Psoas muscle (tissue), 8 donors: ENCODE data around the gene KXD1. TPM values are rescaled to one million over a fixed set of nuclear protein-coding genes. Genes with fewer than 3 reads are reported as not detected.
"Not testable (repeated sequence)": the region's sequence is repeated elsewhere in the genome, so short reads cannot be mapped to it uniquely, and the experiment has no call there.

Experiments
- ATAC-seq, 4 donors: fragments of 200-7000 bp; cut with Tn5 transposase; one replicate each; pipeline ENCODE4 v1.9.1; 2020; ENCODE audit warnings: moderate library complexity in 3 of 4, mild to moderate bottlenecking in 2 of 4
- DNase-seq, 2 donors: peaks; one replicate each; pipeline ENCODE4 v3.0.0-alpha.2; 2020
- H3K27ac ChIP-seq: fragments of 200-600 bp; one replicate; pipeline ENCODE4 v1.8.0; 2022
- H3K27me3 ChIP-seq, 3 donors: fragments of 200-600 bp in 1 of 3; one replicate each; pipeline versions ENCODE4 v1.6.1 to v1.8.0; 2013 to 2022; ENCODE audit warnings: low read length in 2 of 3, mild to moderate bottlenecking in 2 of 3, moderate library complexity in 1 of 3; ENCODE audit not compliant: insufficient read depth in 3 of 3
- H3K36me3 ChIP-seq, 2 donors: fragments of 200-600 bp in 1 of 2; one replicate each; pipeline versions ENCODE4 v1.6.1 to v1.8.0; 2013 to 2022; ENCODE audit warnings: low read depth in 1 of 2, mild to moderate bottlenecking in 1 of 2, moderate library complexity in 1 of 2; ENCODE audit not compliant: insufficient read depth in 1 of 2
- H3K4me1 ChIP-seq: fragments of 200-600 bp; one replicate; pipeline ENCODE4 v1.8.0; 2022
- H3K4me3 ChIP-seq: fragments of 200-600 bp; one replicate; pipeline ENCODE4 v1.8.0; 2022; ENCODE audit warnings: mild to moderate bottlenecking
- H3K9me3 ChIP-seq: fragments of 200-600 bp; one replicate; pipeline ENCODE4 v1.8.0; 2022
- WGBS, 3 donors: extraction: QIAGEN DNeasy Blood & Tissue Kit; methylation state at CpG; one replicate each; pipeline versions ENCODE4 v1.1.6 to v1.1.7; 2013; 5-methylcytosine and 5-hydroxymethylcytosine counted together
- intact Hi-C, 2 donors: fragments of 100-400 bp; cut with DNase I; formaldehyde crosslinking; loops; one replicate each; pipeline versions ENCODE4 v1.11.0 to v1.14.2; 2022
- polyA plus RNA-seq, 3 donors: library from polyadenylated mRNA; stranded (reverse); fragments of 200-250 nt; gene quantifications; one replicate each; pipeline ENCODE4 v1.2.3, GENCODE V29; 2013
- total RNA-seq, 4 donors: library from RNA; stranded (reverse); fragmentation: NEBNext Ultra II Directional in 2 of 4; extraction: Animal tissue kit (Norgen Biotek cat#: 25700) in 2 of 4; gene quantifications; one replicate each; pipeline versions ENCODE4 v1.2.1 to v1.2.4, GENCODE V29; 2021 to 2023
- TF ChIP-seq, protein P1 (sequence below): fragments of 200-600 bp; IDR thresholded peaks from one replicate; pipeline ENCODE4 v1.8.0; 2022; ENCODE audit warnings: antibody characterized with exemption
- donor health status: healthy with polysubstance abuse.
- donor health status: DM: no; HTN: no; CAD: no; lungs with moderate emphysema.
- donor health status: Bipolar disorder and iron deficiency.
- donor health status: healthy.
- donor health status: DM: yes; HTN: yes; CAD: no.
- donor health status: DM: no; HTN: no; CAD: no.
- donor health status: DM: no; HTN: no; CAD: no.
- donor health status: DM: yes; HTN: yes; CAD: no.

The KXD1 gene
- total and polyA plus RNA-seq, 7 donors = 38.9 to 144 (median 76.5) TPM

DNA sequence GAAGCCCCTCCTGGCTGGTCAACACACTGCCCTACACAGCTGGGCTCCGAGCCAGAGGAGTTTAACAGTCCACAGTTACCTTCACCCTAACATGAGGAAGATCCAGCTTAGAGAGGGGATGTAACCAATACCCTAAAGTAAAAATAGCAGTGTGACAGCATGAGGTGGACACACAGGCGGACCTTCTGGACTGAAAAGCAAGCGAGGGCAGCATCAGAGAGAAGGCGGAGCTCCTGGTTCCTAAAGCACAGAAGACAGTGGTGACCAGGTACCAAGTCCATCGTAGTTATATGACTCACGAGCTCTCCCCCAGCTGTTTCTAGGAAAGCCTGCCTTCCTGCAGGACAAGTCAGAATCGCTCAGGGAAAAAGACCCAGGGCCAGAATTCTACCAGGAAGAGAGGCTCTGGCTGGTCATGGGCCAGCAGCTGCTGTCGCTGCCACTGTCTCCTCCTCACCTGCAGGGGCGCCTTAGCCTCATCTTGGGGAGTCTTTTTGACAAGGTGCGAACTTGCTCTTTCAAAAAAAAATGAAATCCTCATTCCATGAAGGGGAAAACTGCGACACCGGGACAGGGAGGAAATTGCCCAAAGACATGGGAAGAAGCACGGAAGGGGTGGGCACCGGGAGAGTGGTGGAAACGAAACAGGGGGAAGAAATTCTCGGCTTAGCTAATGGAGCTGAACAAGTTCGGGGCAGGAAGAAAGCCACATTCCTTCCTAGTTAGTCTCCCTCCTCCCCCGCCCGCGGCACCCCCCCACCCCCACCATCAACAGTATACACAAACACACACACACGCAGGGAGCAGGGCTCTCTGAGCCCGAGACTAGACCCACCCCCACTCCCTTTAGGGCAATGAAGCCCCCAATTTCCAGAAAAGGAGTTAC, 37.5 kb upstream of the KXD1 start:
- intact Hi-C loops = loop anchor here (2.0 to 5.0 kb wide), 4 partner anchors 37 to 52 kb away; partner anchors contain the start of genes KXD1 (in 2 of the 2) and UBA52 (in 1 of the 2)
- Histone ChIP-seq H3K4me1 (peaks cover 48% of the 10 kb centered on the region), H3K36me3 (no peaks in the 10 kb centered on the region), H3K27me3 (no peaks in the 10 kb centered on the region), H3K4me3 (peak overlapping the region; percentile 100), H3K9me3 (no peaks in the 10 kb centered on the region), H3K27ac (peak overlapping the region; percentile 98)
- TF ChIP-seq, protein P1, sequence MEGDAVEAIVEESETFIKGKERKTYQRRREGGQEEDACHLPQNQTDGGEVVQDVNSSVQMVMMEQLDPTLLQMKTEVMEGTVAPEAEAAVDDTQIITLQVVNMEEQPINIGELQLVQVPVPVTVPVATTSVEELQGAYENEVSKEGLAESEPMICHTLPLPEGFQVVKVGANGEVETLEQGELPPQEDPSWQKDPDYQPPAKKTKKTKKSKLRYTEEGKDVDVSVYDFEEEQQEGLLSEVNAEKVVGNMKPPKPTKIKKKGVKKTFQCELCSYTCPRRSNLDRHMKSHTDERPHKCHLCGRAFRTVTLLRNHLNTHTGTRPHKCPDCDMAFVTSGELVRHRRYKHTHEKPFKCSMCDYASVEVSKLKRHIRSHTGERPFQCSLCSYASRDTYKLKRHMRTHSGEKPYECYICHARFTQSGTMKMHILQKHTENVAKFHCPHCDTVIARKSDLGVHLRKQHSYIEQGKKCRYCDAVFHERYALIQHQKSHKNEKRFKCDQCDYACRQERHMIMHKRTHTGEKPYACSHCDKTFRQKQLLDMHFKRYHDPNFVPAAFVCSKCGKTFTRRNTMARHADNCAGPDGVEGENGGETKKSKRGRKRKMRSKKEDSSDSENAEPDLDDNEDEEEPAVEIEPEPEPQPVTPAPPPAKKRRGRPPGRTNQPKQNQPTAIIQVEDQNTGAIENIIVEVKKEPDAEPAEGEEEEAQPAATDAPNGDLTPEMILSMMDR = peak; percentile 46
- DNase-seq = peak; percentile 74 to 86
- WGBS, 3 donors = 3 to 8% (median 3%) methylated on average over 21 to 22 of the region's 22 CpGs
- ATAC-seq = peak; percentile 62 to 70 (median 68)

DNA sequence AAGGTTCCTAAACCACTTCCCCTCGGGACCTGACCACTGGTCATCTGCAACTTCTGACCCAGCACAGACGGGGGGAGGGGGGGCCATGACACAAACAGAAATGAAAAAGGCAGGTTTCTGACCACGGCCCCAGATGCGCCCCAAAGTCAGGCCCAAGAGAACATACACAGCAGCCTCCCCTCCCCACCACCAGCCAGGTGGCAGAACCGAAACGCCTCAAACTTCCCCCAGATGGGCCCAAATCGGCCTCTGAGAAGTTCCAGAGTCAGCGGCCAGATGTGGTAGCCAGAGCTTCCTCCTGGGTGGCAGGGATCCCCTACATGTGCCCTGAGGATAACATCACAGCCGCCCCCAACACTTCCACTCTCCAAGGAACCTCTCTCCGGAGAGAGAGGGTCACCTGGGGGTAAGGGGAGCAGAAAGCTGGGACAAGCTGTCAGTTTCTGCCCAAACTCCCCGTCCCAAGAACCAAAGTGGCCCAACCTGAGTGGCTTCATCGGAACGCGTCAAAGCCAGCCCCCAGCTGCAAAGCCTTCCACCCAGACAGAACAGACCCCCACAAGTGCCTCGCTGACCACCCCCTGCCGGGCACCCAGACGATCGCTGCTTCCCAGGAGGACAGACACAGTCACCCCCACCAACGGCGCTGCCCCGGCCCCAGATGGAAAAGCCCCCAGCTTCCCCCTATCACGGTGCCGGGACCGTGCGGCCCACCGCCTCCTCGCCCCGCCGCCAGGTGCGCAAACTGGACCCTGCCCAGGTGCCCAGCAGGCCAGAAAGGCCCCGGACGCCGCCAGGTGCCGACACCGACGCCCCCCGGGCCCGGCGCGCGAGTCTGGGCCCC, 36.6 kb upstream of the KXD1 start:
- peak; percentile 53 to 74 for DNase-seq

DNA sequence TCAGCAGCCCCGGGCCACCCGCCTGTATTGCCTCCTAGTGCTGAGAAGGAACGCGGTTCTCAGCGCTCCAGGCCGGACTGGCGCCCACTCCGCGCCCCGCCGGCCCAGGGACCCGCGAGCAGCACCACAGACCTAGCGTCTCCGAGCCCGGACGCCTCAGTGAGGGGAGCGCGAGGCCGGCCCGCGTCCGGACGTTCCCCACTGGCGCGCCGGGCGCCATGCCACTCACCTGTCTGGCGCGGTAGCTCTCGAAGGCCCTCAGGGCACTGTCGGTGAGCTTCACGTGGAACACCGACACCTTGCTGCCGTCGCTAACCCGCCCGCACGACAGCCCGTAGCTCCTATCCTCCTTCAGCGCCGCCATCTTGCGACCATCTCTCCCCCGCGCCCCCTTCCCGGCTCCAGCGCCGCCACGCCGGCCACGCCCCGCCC, 36.0 kb upstream of the KXD1 start, which contains the start of gene ELL:
ELL (minus strand) TSS at position 379 of the 432 bp plus-strand sequence; CDS start at position 364, 15 bp downstream.
- TF ChIP-seq, protein P1 = no peak
- no peaks in the 10 kb centered on the region for H3K27me3 ChIP-seq
- H3K4me1 ChIP-seq = peaks cover 33% of the 10 kb centered on the region
- ATAC-seq = peak; percentile 0 to 5 (median 1)
- intact Hi-C loops = loop anchor here (5.0 kb wide), 1 partner anchor 36 kb away; the partner anchor contains the start of gene KXD1 (in 2 of the 2)
- WGBS, 3 donors = 0 to 1% (median 0%) methylated on average over 30 to 52 of the region's 52 CpGs
- peak within 1 kb of the TSS; percentile 98 for H3K27ac ChIP-seq
- DNase-seq = no peak
- H3K4me3 ChIP-seq = peak within 1 kb of the TSS; percentile 100
- H3K36me3 ChIP-seq = no peaks in the 10 kb centered on the region
- H3K9me3 ChIP-seq = no peaks in the 10 kb centered on the region

More for the DNA sequence above, 36.6 kb upstream of the KXD1 start:
- 1% methylated on average over 38 to 41 of the region's 41 CpGs for WGBS, 3 donors
- H3K27ac ChIP-seq = peak overlapping the region; percentile 98
- intact Hi-C loops = loop anchor here (5.0 kb wide), 1 partner anchor 36 kb away; the partner anchor contains the start of gene KXD1 (in 2 of the 2)
- peak in 2 of 4 donors; percentile 0 to 1 for ATAC-seq
- peak overlapping the region; percentile 100 for H3K4me3 ChIP-seq
- no peaks in the 10 kb centered on the region for H3K36me3 ChIP-seq
- TF ChIP-seq, protein P1 = no peak
- H3K4me1 ChIP-seq = peaks cover 40% of the 10 kb centered on the region
- no peaks in the 10 kb centered on the region for H3K27me3 ChIP-seq
- H3K9me3 ChIP-seq = no peaks in the 10 kb centered on the region

DNA sequence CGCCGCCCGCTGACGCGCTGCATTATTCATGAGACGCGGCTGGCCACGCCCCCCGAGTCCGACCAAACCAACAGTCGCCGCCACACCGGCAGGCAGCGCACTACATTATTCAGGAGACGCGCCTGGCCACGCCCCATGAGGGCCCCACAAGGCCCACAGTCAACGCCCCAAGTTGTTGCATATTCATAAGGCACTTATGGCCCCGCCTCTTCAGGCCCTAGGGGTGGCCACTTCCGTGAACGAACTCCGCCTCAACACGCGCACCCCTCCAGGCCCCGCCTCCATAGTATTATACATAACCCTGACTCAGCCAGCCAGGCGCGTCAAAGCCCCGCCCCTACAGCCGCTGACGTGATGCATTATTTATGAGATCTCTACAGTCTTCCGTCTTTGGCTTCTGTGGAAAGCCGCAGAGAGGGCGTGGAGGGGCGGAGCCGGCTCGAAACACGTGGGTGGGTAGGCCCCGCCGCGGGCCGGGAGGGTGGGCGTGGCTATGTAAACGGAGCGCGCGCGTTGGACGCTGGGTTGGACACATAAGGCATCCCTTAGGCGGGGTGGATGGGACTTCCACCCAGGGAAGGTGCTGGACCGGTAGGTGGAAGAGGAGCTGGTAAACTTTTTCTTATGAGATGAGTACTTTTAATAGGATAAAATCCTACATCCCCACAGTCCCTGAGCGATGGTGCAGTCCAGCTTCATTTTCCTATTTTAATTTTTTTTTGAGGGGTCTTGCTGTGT, 35.4 kb upstream of the KXD1 start:
- Histone ChIP-seq H3K4me3 (peak overlapping the region; percentile 100), H3K9me3 (no peaks in the 10 kb centered on the region), H3K4me1 (peaks cover 28% of the 10 kb centered on the region), H3K27me3 (no peaks in the 10 kb centered on the region), H3K36me3 (no peaks in the 10 kb centered on the region), H3K27ac (peak overlapping the region; percentile 98)
- DNase-seq = peak; percentile 100
- intact Hi-C loops = loop anchor here (5.0 kb wide), 1 partner anchor 35 kb away; the partner anchor contains the start of gene KXD1 (in 2 of the 2)
- TF ChIP-seq, protein P1 = peak; percentile 11
- 1 to 2% (median 1%) methylated on average over 49 to 51 of the region's 51 CpGs for WGBS, 3 donors
- peak; percentile 82 to 88 (median 84) for ATAC-seq

DNA sequence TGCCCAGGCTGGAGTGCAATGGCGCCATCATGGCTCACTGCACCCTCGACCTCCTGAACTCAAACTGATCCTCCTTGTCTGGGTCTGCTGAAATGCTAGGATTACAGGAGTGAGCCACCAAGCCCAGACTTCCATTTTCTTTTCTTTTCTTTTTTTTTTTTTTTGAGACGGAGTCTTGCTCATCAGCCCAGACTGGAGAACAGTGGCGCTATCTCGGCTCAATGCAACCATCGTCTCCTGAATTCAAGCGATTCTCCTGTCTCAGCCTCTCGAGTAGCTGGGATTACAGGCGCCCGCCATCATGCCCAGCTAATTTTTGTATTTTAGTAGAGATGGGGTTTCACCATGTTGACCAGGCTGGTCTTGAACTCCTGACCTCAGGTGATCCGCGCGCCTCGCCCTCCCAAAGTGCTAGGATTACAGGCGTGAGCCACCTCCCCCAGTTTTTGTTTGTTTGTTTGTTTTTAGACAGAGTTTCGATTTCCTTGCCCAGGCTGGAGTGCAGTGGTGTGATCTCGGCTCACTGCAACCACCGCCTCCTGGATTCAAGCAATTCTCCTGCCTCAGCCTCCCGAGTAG, 34.7 kb upstream of the KXD1 start:
- not testable (repeated sequence) for H3K36me3 ChIP-seq, DNase-seq, H3K9me3 ChIP-seq, ATAC-seq, H3K27me3 ChIP-seq
- 65 to 77% (median 69%) methylated on average over 19 of the region's 19 CpGs for WGBS, 3 donors
- peaks cover 24% of the 10 kb centered on the region for H3K4me1 ChIP-seq
- intact Hi-C loops = loop anchor here (5.0 kb wide), 1 partner anchor 34 kb away; the partner anchor contains the start of gene KXD1 (in 2 of the 2)
- peak overlapping the region; percentile 33 for H3K4me3 ChIP-seq
- H3K27ac ChIP-seq = peak overlapping the region; percentile 38
